K562 (cell line): ENCODE data around the gene TMCO1. TPM values are rescaled to one million over a fixed set of nuclear protein-coding genes. Genes with fewer than 3 reads are reported as not detected.

Source experiments
- ATAC-seq: fragments of 200-7000 bp; cut with Tn5 transposase; 3 replicates; pipeline ENCODE4 v1.9.1; 2020; ENCODE audit warnings: moderate library complexity
- BruUV-seq: library from RNA; stranded (reverse); fragments of 400-500 nt; replicated peaks from 2 replicates; lab custom pipeline; 2021; lab: Mats Ljungman, UMichigan
- CTCF ChIA-PET: fragments of 300-600 bp; formaldehyde crosslinking; extraction: SDS; loops from one replicate; lab custom pipeline; 2021; ENCODE audit warnings: low intra/inter-chr PET ratio; lab: Yijun Ruan, JAX
- POLR2A ChIA-PET: fragments of 300-600, 350-650 bp; sonication (Branson Sonifier 250); formaldehyde crosslinking; extraction: SDS; loops from one replicate; lab custom pipeline; 2021; ENCODE audit warnings: antibody characterized with exemption, inconsistent platforms; lab: Yijun Ruan, JAX
- DNase-seq, 4 experiments: peaks; one replicate each; pipeline versions ENCODE4 v3.0.0 to v3.0.0-alpha.2; 2011 to 2018; ENCODE audit warnings: low spot score in 3 of 4, mixed read lengths in 3 of 4; ENCODE audit errors: extremely low read depth in 1 of 4
- FAIRE-seq: peaks from 2 replicates; lab custom pipeline; 2011; peaks lifted over from hg19 to GRCh38; lab: Jason Lieb, UNC
- H2AFZ ChIP-seq: 2 replicates; pipeline ENCODE4 v1.6.0; 2011; ENCODE audit warnings: low read depth, low read length, control low read depth, inconsistent platforms
- H3K27ac ChIP-seq: fragments of 200-600 bp; 3 replicates; pipeline ENCODE4 v1.8.0; 2011; ENCODE audit warnings: low read depth, mild to moderate bottlenecking, control low read depth, inconsistent platforms, low read length, moderate library complexity, mixed read lengths; ENCODE audit errors: extremely low read depth
- H3K27me3 ChIP-seq, 2 experiments: fragments of 300-600 bp in 1 of 2; 2 replicates in 1 of 2; 3 replicates in 1 of 2; pipeline versions ENCODE4 v1.6.0 to v1.8.0; 2011; ENCODE audit warnings: inconsistent platforms in 2 of 2, low read length in 2 of 2, mild to moderate bottlenecking in 1 of 2, mixed read lengths in 1 of 2, moderate library complexity in 1 of 2; ENCODE audit not compliant: control insufficient read depth in 2 of 2, insufficient read depth in 2 of 2
- H3K36me3 ChIP-seq: fragments of 300-600 bp; 3 replicates; pipeline ENCODE4 v1.8.0; 2011; ENCODE audit warnings: mild to moderate bottlenecking, low read length, inconsistent platforms; ENCODE audit not compliant: control insufficient read depth, insufficient read depth
- H3K4me1 ChIP-seq, 2 experiments: fragments of 200-600 bp in 1 of 2; replicated peaks in 1 of 2; 2 replicates in 1 of 2; 3 replicates in 1 of 2; pipeline versions ENCODE4 v1.5.1 to v1.8.0; 2011; ENCODE audit warnings: inconsistent platforms in 2 of 2, low read length in 2 of 2, mild to moderate bottlenecking in 1 of 2, mixed read lengths in 1 of 2, moderate library complexity in 1 of 2; ENCODE audit not compliant: control insufficient read depth in 2 of 2, insufficient read depth in 2 of 2
- H3K4me2 ChIP-seq: 2 replicates; pipeline ENCODE4 v1.6.1; 2011; ENCODE audit warnings: low read length, control low read depth, inconsistent platforms, mixed read lengths; ENCODE audit not compliant: insufficient read depth
- H3K4me3 ChIP-seq: fragments of 200-600 bp; sonication (generic), shearing (Covaris generic); 2 replicates; pipeline ENCODE4 v1.5.1; 2016; ENCODE audit warnings: control low read depth, inconsistent platforms
- H3K79me2 ChIP-seq: fragments of 200-600 bp; 3 replicates; pipeline ENCODE4 v1.8.0; 2011; ENCODE audit warnings: low read length, inconsistent platforms; ENCODE audit not compliant: control insufficient read depth, insufficient read depth
- H3K9ac ChIP-seq, 2 experiments: 2 replicates each; pipeline versions ENCODE4 v1.6.0 to v1.6.1; 2011; ENCODE audit warnings: low read depth in 2 of 2, low read length in 2 of 2, control low read depth in 1 of 2, inconsistent platforms in 1 of 2, mild to moderate bottlenecking in 1 of 2, mixed read lengths in 1 of 2; ENCODE audit not compliant: insufficient read depth in 1 of 2
- H3K9me1 ChIP-seq: one replicate; pipeline ENCODE4 v1.6.0; 2011; ENCODE audit warnings: inconsistent platforms, mild to moderate bottlenecking, low read length, moderate library complexity; ENCODE audit not compliant: control insufficient read depth, insufficient read depth
- H3K9me3 ChIP-seq: replicated peaks from 2 replicates; pipeline ENCODE4 v1.5.1; 2011; ENCODE audit warnings: low read depth, low read length, inconsistent platforms; ENCODE audit not compliant: control insufficient read depth, insufficient read depth
- H4K20me1 ChIP-seq: replicated peaks from 2 replicates; pipeline ENCODE4 v1.6.1; 2011; ENCODE audit warnings: low read length, inconsistent platforms, mixed read lengths; ENCODE audit not compliant: control insufficient read depth, insufficient read depth
- ARHGAP35 ChIP-seq: fragments of 450-650 bp; IDR thresholded peaks from 2 replicates; pipeline ENCODE4 v1.6.1; 2018; ENCODE audit not compliant: partially characterized antibody
- C11orf30 ChIP-seq: fragments of 450-650 bp; IDR thresholded peaks from 2 replicates; pipeline ENCODE4 v1.6.1; 2016; ENCODE audit warnings: low read depth, mild to moderate bottlenecking
- CBX2 ChIP-seq: fragments of 200-600 bp; sonication (generic); IDR thresholded peaks from one replicate; pipeline ENCODE4 v1.6.1; 2012; ENCODE audit warnings: mild to moderate bottlenecking, low read length, inconsistent platforms; ENCODE audit not compliant: insufficient read depth, poor library complexity, severe bottlenecking
- HCFC1 ChIP-seq: IDR thresholded peaks from 2 replicates; pipeline ENCODE4 v1.6.1; 2012; ENCODE audit warnings: low read depth, low read length, improper control_type of control experiment
- HNRNPL ChIP-seq: fragments of 200-400 bp; formaldehyde crosslinking; IDR thresholded peaks from 2 replicates; pipeline ENCODE4 v1.6.1; 2017; ENCODE audit warnings: low read depth, mild to moderate bottlenecking, low read length
- MCM3 ChIP-seq: fragments of 450-650 bp; IDR thresholded peaks from 2 replicates; pipeline ENCODE4 v1.6.1; 2016
- NR1H2 ChIP-seq: sonication (generic); formaldehyde crosslinking; IDR thresholded peaks from 2 replicates; pipeline ENCODE4 v1.4.0; 2020; ENCODE audit warnings: mild to moderate bottlenecking, missing genetic modification reagents
- PYGO2 ChIP-seq: fragments of 450-650 bp; IDR thresholded peaks from 2 replicates; pipeline ENCODE4 v1.6.1; 2016; ENCODE audit warnings: mild to moderate bottlenecking, missing genetic modification characterization, moderate library complexity, missing compliant biosample characterization
- XRCC3 ChIP-seq: fragments of 450-650 bp; IDR thresholded peaks from 2 replicates; pipeline ENCODE4 v1.6.1; 2017; ENCODE audit warnings: mild to moderate bottlenecking, moderate library complexity
- ZEB2 ChIP-seq: fragments of 450-650 bp; IDR thresholded peaks from 2 replicates; pipeline ENCODE4 v1.6.1; 2016
- ZFP1 ChIP-seq: fragments of 450-650 bp; formaldehyde crosslinking; IDR thresholded peaks from 2 replicates; pipeline ENCODE4 v1.4.0; 2020; ENCODE audit warnings: mild to moderate bottlenecking, mixed read lengths
- ZNF740 ChIP-seq, 3 experiments: fragments of 200-800 bp in 1 of 3; sonication (Bioruptor generic) in 1 of 3; sonication (generic) in 1 of 3; formaldehyde crosslinking in 1 of 3; IDR thresholded peaks; 2 replicates each; pipeline versions ENCODE4 v1.6.1 to v1.8.0; 2016 to 2022; ENCODE audit warnings: mild to moderate bottlenecking in 2 of 3, missing compliant biosample characterization in 2 of 3, missing genetic modification characterization in 2 of 3, missing genetic modification reagents in 1 of 3
- WGBS: fragments of 100-300 bp; shearing (Covaris generic); methylation state at CpG from one replicate; pipeline ENCODE4 v1.1.6; 2016; ENCODE audit warnings: low coverage, mixed read lengths; ENCODE audit not compliant: insufficient coverage; ENCODE audit errors: missing lambda C conversion rate; 5-methylcytosine and 5-hydroxymethylcytosine counted together
- in situ Hi-C: fragments of 300-500 bp; cut with MboI; formaldehyde crosslinking; loops from 4 replicates; pipeline ENCODE4 v1.15.0; 2018; ENCODE audit warnings: inconsistent platforms, mixed read lengths
- intact Hi-C: fragments of 100-400 bp; cut with micrococcal nuclease; formaldehyde crosslinking; loops from 2 replicates; pipeline ENCODE4 v1.14.2; 2022
- polyA plus RNA-seq, 8 experiments: library from polyadenylated mRNA; depleted of rRNA in 4 of 8; stranded (reverse) in 5 of 8; unstranded in 3 of 8; fragments of >200 nt; fragmentation: Nextera tagmentation in 2 of 8; fragmentation: Illumina TruSeq in 1 of 8; extraction: Ambion mirVana in 2 of 8; extraction: Trizol in 1 of 8; gene quantifications; 2 replicates each; pipeline versions ENCODE4 v1.2.1 to v1.2.3, GENCODE V29; 2011 to 2014; ENCODE audit warnings: inconsistent platforms in 1 of 8, missing spikeins in 1 of 8
- total RNA-seq, 7 experiments: library from RNA; depleted of rRNA in 6 of 7; stranded (reverse); fragments of >200 nt in 6 of 7; fragmentation: Illumina TruSeq in 2 of 7; extraction: Trizol in 2 of 7; gene quantifications; 2 replicates each; pipeline versions ENCODE4 v1.2.1 to v1.2.3, GENCODE V29; 2011 to 2021; ENCODE audit warnings: low replicate concordance in 1 of 7
- TF ChIP-seq, protein P1 (sequence below): sonication (generic); formaldehyde crosslinking; IDR thresholded peaks from 2 replicates; pipeline ENCODE4 v1.8.0; 2023; ENCODE audit warnings: mild to moderate bottlenecking, missing genetic modification reagents

Gene TMCO1
- total and polyA plus RNA-seq, 9 of the 15 experiments (the other 6 are each of a cell fraction or from before 2014, with no cell fraction given) = 69.3 to 561 (median 175) TPM

- Histone ChIP-seq H3K36me3 (no peaks in the 10 kb centered on the region), H3K9ac (no peak overlapping the region), H3K4me1 (peaks cover 6 to 7% of the 10 kb centered on the region in 2 experiments), H3K9me3 (no peaks in the 10 kb centered on the region), H3K4me2 (no peak overlapping the region), H3K27me3 (peaks cover 2% of the 10 kb centered on the region in 2 experiments; a peak in 3 of 5 replicates), H3K79me2 (peaks cover 29% of the 10 kb centered on the region), H3K27ac (no peak overlapping the region), H2AFZ (no peak overlapping the region), H3K9me1 (no peaks in the 10 kb centered on the region), H4K20me1 (no peaks in the 10 kb centered on the region), H3K4me3 (no peak overlapping the region)
- in situ Hi-C loops (no loop called here), intact Hi-C loops (loop anchor here (5.0 kb wide), 1 partner anchor 97 kb away; no protein-coding TSS in a partner anchor)
- ATAC-seq = no peak
- ChIA-PET POLR2A (no interaction called here), CTCF (no interaction called here)
- WGBS = 88% methylated on average over 3 of the region's 3 CpGs
- no peak for FAIRE-seq
- no peak for DNase-seq
- no TSS peak for BruUV-seq
- TF ChIP-seq ZNF740 (CRISPR knock-in tag; IDR thresholded peaks at IDR 0.05) (no peak), ZNF740 (tag; IDR thresholded peaks at IDR 0.05) (no peak), HCFC1 (no peak), ARHGAP35 (no peak), HNRNPL (no peak), C11orf30 (no peak), ZFP1 (CRISPR knock-in tag) (no peak), XRCC3 (no peak), NR1H2 (CRISPR knock-in tag) (no peak), ZEB2 (no peak), CBX2 (no peak), PYGO2 (tag) (no peak), MCM3 (no peak)
- TF ChIP-seq, protein P1, sequence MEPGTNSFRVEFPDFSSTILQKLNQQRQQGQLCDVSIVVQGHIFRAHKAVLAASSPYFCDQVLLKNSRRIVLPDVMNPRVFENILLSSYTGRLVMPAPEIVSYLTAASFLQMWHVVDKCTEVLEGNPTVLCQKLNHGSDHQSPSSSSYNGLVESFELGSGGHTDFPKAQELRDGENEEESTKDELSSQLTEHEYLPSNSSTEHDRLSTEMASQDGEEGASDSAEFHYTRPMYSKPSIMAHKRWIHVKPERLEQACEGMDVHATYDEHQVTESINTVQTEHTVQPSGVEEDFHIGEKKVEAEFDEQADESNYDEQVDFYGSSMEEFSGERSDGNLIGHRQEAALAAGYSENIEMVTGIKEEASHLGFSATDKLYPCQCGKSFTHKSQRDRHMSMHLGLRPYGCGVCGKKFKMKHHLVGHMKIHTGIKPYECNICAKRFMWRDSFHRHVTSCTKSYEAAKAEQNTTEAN (CRISPR knock-in tag) = no peak
Measured at GRCh38 chr1:165699577-165699976, 69.1 kb downstream of the TMCO1 start.
